ENCODE measurements around the gene EFS. TPM values are rescaled to one million over a fixed set of nuclear protein-coding genes. Genes with fewer than 3 reads are reported as not detected.

Gene EFS
- 46.6 TPM for total RNA-seq

GRCh38 chr14:23365036-23365731 is at the start of gene EFS:
EFS (minus strand) TSS chr14:23365172; CDS start chr14:23365025, 147 bp downstream.
- intact Hi-C loops (cut with DNase I): no loop called here
- peak; percentile 72 for ATAC-seq
- peak; percentile 79 for DNase-seq (ENCODE audit: low spot score)

- intact Hi-C loops (cut with DNase I): no loop called here
- no peak for ATAC-seq
- DNase-seq (ENCODE audit: low spot score): no peak
These were observed 49.3 kb upstream of the EFS start for GRCh38 chr14:23414254-23414653.

- no peak for ATAC-seq
- intact Hi-C loops (cut with DNase I): no loop called here
- no peak for DNase-seq (ENCODE audit: low spot score)
These were observed 48.7 kb upstream of the EFS start for GRCh38 chr14:23413681-23414080.

GRCh38 chr14:23411563-23412525 is 46.9 kb upstream of the EFS start:
- ATAC-seq: no peak

GRCh38 chr14:23409966-23410635 is 45.1 kb upstream of the EFS start:
- intact Hi-C loops (cut with DNase I): no loop called here

More at GRCh38 chr14:23411563-23412525, 46.9 kb upstream of the EFS start:
- intact Hi-C loops (cut with DNase I): no loop called here
- DNase-seq (ENCODE audit: low spot score): no peak

GRCh38 chr14:23409475-23409874 is 44.5 kb upstream of the EFS start:
- intact Hi-C loops (cut with DNase I): no loop called here
- ATAC-seq (no peak), DNase-seq (ENCODE audit: low spot score) (no peak)

More at GRCh38 chr14:23409966-23410635, 45.1 kb upstream of the EFS start:
- DNase-seq (ENCODE audit: low spot score) (no peak), ATAC-seq (no peak)

GRCh38 chr14:23408307-23408630 is 43.3 kb upstream of the EFS start:
- ATAC-seq (no peak), DNase-seq (ENCODE audit: low spot score) (no peak)
- intact Hi-C loops (cut with DNase I): no loop called here

GRCh38 chr14:23407516-23408306 is 42.7 kb upstream of the EFS start, which contains the start of gene MYH6:
MYH6 (minus strand) TSS chr14:23408273; CDS start chr14:23407223, 1,050 bp downstream.
- intact Hi-C loops (cut with DNase I): no loop called here
- ATAC-seq (no peak), DNase-seq (ENCODE audit: low spot score) (no peak)

GRCh38 chr14:23406725-23407355 is 41.9 kb upstream of the EFS start:
- intact Hi-C loops (cut with DNase I): no loop called here
- ATAC-seq: no peak
- DNase-seq (ENCODE audit: low spot score): no peak

- DNase-seq (ENCODE audit: low spot score): no peak
- intact Hi-C loops (cut with DNase I): no loop called here
- no peak for ATAC-seq
These were observed 41.3 kb upstream of the EFS start for GRCh38 chr14:23406244-23406643.

GRCh38 chr14:23405516-23406025 is 40.6 kb upstream of the EFS start:
- no peak for DNase-seq (ENCODE audit: low spot score)
- no peak for ATAC-seq
- intact Hi-C loops (cut with DNase I): no loop called here

GRCh38 chr14:23405096-23405495 is 40.1 kb upstream of the EFS start:
- no peak for ATAC-seq
- DNase-seq (ENCODE audit: low spot score): no peak
- intact Hi-C loops (cut with DNase I): no loop called here

GRCh38 chr14:23404331-23404900 is 39.4 kb upstream of the EFS start:
- ATAC-seq (no peak), DNase-seq (ENCODE audit: low spot score) (no peak)
- intact Hi-C loops (cut with DNase I): no loop called here

GRCh38 chr14:23403908-23404307 is 38.9 kb upstream of the EFS start:
- intact Hi-C loops (cut with DNase I): no loop called here
- DNase-seq (ENCODE audit: low spot score) (no peak), ATAC-seq (no peak)

- no peak for DNase-seq (ENCODE audit: low spot score)
- ATAC-seq: no peak
- intact Hi-C loops (cut with DNase I): no loop called here
These were observed 38.1 kb upstream of the EFS start for GRCh38 chr14:23403139-23403438.

- intact Hi-C loops (cut with DNase I): no loop called here
- ATAC-seq: no peak
- DNase-seq (ENCODE audit: low spot score): no peak
These were observed 37.5 kb upstream of the EFS start for GRCh38 chr14:23402296-23403138.

- DNase-seq (ENCODE audit: low spot score): no peak
- ATAC-seq: no peak
- intact Hi-C loops (cut with DNase I): no loop called here
These were observed 36.3 kb upstream of the EFS start for GRCh38 chr14:23401291-23401690.
